H9 (cell line): Measurements from ENCODE around the gene CHCHD10. TPM values are rescaled to one million over a fixed set of nuclear protein-coding genes. Genes with fewer than 3 reads are reported as not detected.

Experiments used
- DNase-seq: peaks from one replicate; pipeline ENCODE4 v3.0.0-alpha.2; 2017
- H2AFZ ChIP-seq: one replicate; pipeline ENCODE4 v1.6.1; 2013; ENCODE audit warnings: mild to moderate bottlenecking, low read length, control low read depth, moderate library complexity
- H2AK5ac ChIP-seq: 2 replicates; pipeline ENCODE4 v1.6.1; 2013; ENCODE audit warnings: low read length, control low read depth, mixed read lengths; ENCODE audit not compliant: insufficient read length
- H2BK120ac ChIP-seq: one replicate; pipeline ENCODE4 v1.6.1; 2013; ENCODE audit warnings: low read depth, mild to moderate bottlenecking, low read length, control low read depth, inconsistent platforms; ENCODE audit not compliant: poor library complexity, severe bottlenecking
- H2BK12ac ChIP-seq: 2 replicates; pipeline ENCODE4 v1.6.1; 2013; ENCODE audit warnings: low read length, control low read depth, mixed read lengths, low read depth; ENCODE audit not compliant: insufficient read length
- H2BK15ac ChIP-seq: 2 replicates; pipeline ENCODE4 v1.6.1; 2013; ENCODE audit warnings: low read depth, low read length, control low read depth
- H2BK20ac ChIP-seq: one replicate; pipeline ENCODE4 v1.6.1; 2013; ENCODE audit warnings: low read depth, mild to moderate bottlenecking, low read length, control low read depth, inconsistent platforms; ENCODE audit not compliant: poor library complexity, severe bottlenecking
- H2BK5ac ChIP-seq: 2 replicates; pipeline ENCODE4 v1.6.1; 2013; ENCODE audit warnings: low read length, control low read depth, mixed read lengths; ENCODE audit not compliant: insufficient read length
- H3K14ac ChIP-seq: 2 replicates; pipeline ENCODE4 v1.6.1; 2013; ENCODE audit warnings: low read length, control low read depth; ENCODE audit not compliant: insufficient read depth
- H3K18ac ChIP-seq: 2 replicates; pipeline ENCODE4 v1.6.1; 2013; ENCODE audit warnings: low read depth, mild to moderate bottlenecking, mixed read lengths, low read length, control low read depth; ENCODE audit not compliant: insufficient read length
- H3K23ac ChIP-seq: 2 replicates; pipeline ENCODE4 v1.6.1; 2013; ENCODE audit warnings: low read length, control low read depth, mixed read lengths, low read depth; ENCODE audit not compliant: insufficient read length
- H3K23me2 ChIP-seq: 2 replicates; pipeline ENCODE4 v1.6.1; 2013; ENCODE audit warnings: low read depth, mild to moderate bottlenecking, mixed read lengths, low read length, control low read depth; ENCODE audit not compliant: insufficient read length, poor library complexity, severe bottlenecking
- H3K27ac ChIP-seq: 2 replicates; pipeline ENCODE4 v1.5.1; 2013; ENCODE audit warnings: low read length, control low read depth, mixed read lengths, low read depth; ENCODE audit not compliant: insufficient read length
- H3K27me3 ChIP-seq: 2 replicates; pipeline ENCODE4 v1.6.1; 2013; ENCODE audit warnings: low read length, control low read depth, inconsistent platforms; ENCODE audit not compliant: insufficient read depth
- H3K4ac ChIP-seq: 2 replicates; pipeline ENCODE4 v1.6.1; 2013; ENCODE audit warnings: low read depth, mild to moderate bottlenecking, control low read depth, inconsistent platforms, low read length, moderate library complexity
- H3K4me1 ChIP-seq: 2 replicates; pipeline ENCODE4 v1.6.1; 2013; ENCODE audit warnings: low read length, control low read depth, inconsistent platforms; ENCODE audit not compliant: insufficient read depth
- H3K4me2 ChIP-seq: 2 replicates; pipeline ENCODE4 v1.6.1; 2013; ENCODE audit warnings: low read length, control low read depth, mixed read lengths; ENCODE audit not compliant: insufficient read length, insufficient read depth
- H3K56ac ChIP-seq: 2 replicates; pipeline ENCODE4 v1.6.1; 2013; ENCODE audit warnings: low read depth, mild to moderate bottlenecking, mixed read lengths, low read length, control low read depth; ENCODE audit not compliant: insufficient read length
- H3K79me1 ChIP-seq: 2 replicates; pipeline ENCODE4 v1.6.1; 2013; ENCODE audit warnings: low read depth, mild to moderate bottlenecking, moderate library complexity, low read length, control low read depth, inconsistent platforms; ENCODE audit not compliant: insufficient read depth, poor library complexity, severe bottlenecking
- H3K79me2 ChIP-seq: 2 replicates; pipeline ENCODE4 v1.6.1; 2013; ENCODE audit warnings: low read length, control low read depth, inconsistent platforms; ENCODE audit not compliant: insufficient read depth
- H3K9ac ChIP-seq: 2 replicates; pipeline ENCODE4 v1.6.1; 2013; ENCODE audit warnings: low read length, control low read depth, mixed read lengths; ENCODE audit not compliant: insufficient read length; ENCODE audit errors: extremely low read depth
- H3K9me3 ChIP-seq: one replicate; pipeline ENCODE4 v1.6.1; 2013; ENCODE audit warnings: low read depth, low read length, inconsistent platforms; ENCODE audit not compliant: control insufficient read depth
- H3T11ph ChIP-seq: one replicate; pipeline ENCODE4 v1.6.1; 2013; ENCODE audit warnings: mild to moderate bottlenecking, low read length, control low read depth, inconsistent platforms
- H4K20me1 ChIP-seq: one replicate; pipeline ENCODE4 v1.6.1; 2013; ENCODE audit not compliant: control insufficient read depth, insufficient read length, insufficient read depth
- H4K5ac ChIP-seq: 2 replicates; pipeline ENCODE4 v1.6.1; 2013; ENCODE audit warnings: low read depth, mild to moderate bottlenecking, mixed read lengths, low read length, control low read depth; ENCODE audit not compliant: insufficient read length
- H4K8ac ChIP-seq: replicated peaks from 2 replicates; pipeline ENCODE4 v1.6.1; 2013; ENCODE audit warnings: low read length, control low read depth, mixed read lengths, low read depth; ENCODE audit not compliant: insufficient read length
- H4K91ac ChIP-seq: 2 replicates; pipeline ENCODE4 v1.6.1; 2013; ENCODE audit warnings: low read depth, mild to moderate bottlenecking, moderate library complexity, mixed read lengths, low read length, control low read depth; ENCODE audit not compliant: insufficient read length
- H3K27ac Mint-ChIP-seq, 3 experiments: 2 replicates in 2 of 3; 3 replicates in 1 of 3; pipeline ENCODE4 v1.8.0; 2020 to 2021; ENCODE audit warnings: mixed read lengths in 3 of 3, mild to moderate bottlenecking in 1 of 3, moderate library complexity in 1 of 3
- H3K27me3 Mint-ChIP-seq: 2 replicates; pipeline ENCODE4 v1.8.0; 2021; ENCODE audit warnings: low read depth, mild to moderate bottlenecking, moderate library complexity, mixed read lengths
- H3K36me3 Mint-ChIP-seq, 3 experiments: 2 replicates in 2 of 3; 3 replicates in 1 of 3; pipeline ENCODE4 v1.8.0; 2020 to 2021; ENCODE audit warnings: low read depth in 3 of 3, mixed read lengths in 3 of 3; ENCODE audit not compliant: insufficient read depth in 1 of 3
- H3K4me1 Mint-ChIP-seq, 2 experiments: 2 replicates each; pipeline ENCODE4 v1.8.0; 2020; ENCODE audit warnings: mixed read lengths in 2 of 2
- H3K4me3 Mint-ChIP-seq, 2 experiments: 2 replicates in 1 of 2; 3 replicates in 1 of 2; pipeline ENCODE4 v1.8.0; 2020 to 2021; ENCODE audit warnings: mild to moderate bottlenecking in 2 of 2, mixed read lengths in 2 of 2, moderate library complexity in 1 of 2
- H3K9me3 Mint-ChIP-seq, 2 experiments: 2 replicates in 1 of 2; 3 replicates in 1 of 2; pipeline ENCODE4 v1.8.0; 2020; ENCODE audit warnings: mild to moderate bottlenecking in 2 of 2, mixed read lengths in 2 of 2, moderate library complexity in 1 of 2
- WGBS: extraction: QIAGEN DNeasy Blood & Tissue Kit; methylation state at CpG from one replicate; pipeline ENCODE4 v1.1.7; 2013; ENCODE audit warnings: missing lambda C conversion rate, low lambda C conversion rate, mixed read lengths; ENCODE audit not compliant: insufficient read length; ENCODE audit errors: extremely low coverage; 5-methylcytosine and 5-hydroxymethylcytosine counted together
- total RNA-seq: library from RNA; stranded (reverse); gene quantifications from 2 replicates; pipeline ENCODE4 v1.2.1, GENCODE V29; 2021
- TF ChIP-seq, protein P1 (sequence below): fragments of 200-600 bp; sonication (generic); conservative IDR thresholded peaks from 3 replicates; pipeline ENCODE4 v1.8.0; 2021; ENCODE audit warnings: antibody characterized with exemption, mild to moderate bottlenecking

The CHCHD10 gene
- total RNA-seq, 1 experiment from 2014 or later = 53.7 TPM

DNA sequence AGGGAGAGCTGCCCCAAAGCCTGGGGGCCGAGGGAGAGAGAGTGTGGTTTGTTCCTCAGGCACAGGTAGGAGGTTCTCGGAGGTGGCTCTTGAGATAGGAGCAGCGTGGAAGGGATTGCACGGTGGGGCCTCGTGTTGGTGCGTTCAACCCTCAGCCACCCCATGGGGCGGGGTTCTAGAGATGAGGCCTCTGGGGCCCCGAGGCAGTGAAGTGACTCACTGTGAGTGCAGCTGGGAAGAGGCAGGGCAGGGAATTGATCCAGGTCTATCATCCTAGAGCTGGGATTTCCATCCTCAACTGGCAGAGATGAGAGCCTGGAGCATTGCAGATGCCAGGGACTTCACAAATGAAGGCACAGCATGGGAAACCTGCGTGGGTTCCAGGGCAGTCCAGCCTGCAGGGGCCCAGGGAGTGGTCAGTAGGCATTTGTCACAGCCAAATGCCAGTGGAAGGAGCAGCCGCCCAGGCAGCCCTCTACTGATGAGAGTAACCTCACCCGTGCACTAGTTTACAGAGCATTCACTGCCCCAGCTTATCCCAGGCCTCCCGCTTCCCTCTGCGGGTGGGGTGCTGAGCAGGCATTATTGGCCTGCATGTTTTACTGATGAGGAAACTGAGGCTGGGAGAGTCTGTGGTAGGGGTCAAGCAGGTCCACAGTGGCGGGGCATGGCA is 13.9 kb upstream of the CHCHD10 start:
- Histone ChIP-seq H3K79me2 (no peaks in the 10 kb centered on the region), H3K9ac (no peak overlapping the region), H2AFZ (no peak overlapping the region), H3K79me1 (no peaks in the 10 kb centered on the region), H4K91ac (no peak overlapping the region), H4K5ac (no peak overlapping the region), H3K4me1 (no peaks in the 10 kb centered on the region), H3K23ac (no peak overlapping the region), H3K23me2 (peaks cover 2% of the 10 kb centered on the region), H3K4me2 (no peak overlapping the region), H3K27ac (no peak overlapping the region), H3T11ph (no peak overlapping the region), H2BK120ac (no peak overlapping the region), H2BK5ac (no peak overlapping the region), H2BK20ac (no peak overlapping the region), H4K20me1 (no peaks in the 10 kb centered on the region), H2BK15ac (no peak overlapping the region), H3K27me3 (no peaks in the 10 kb centered on the region), H4K8ac (no peak overlapping the region), H3K4ac (no peak overlapping the region), H2BK12ac (no peak overlapping the region), H3K9me3 (no peaks in the 10 kb centered on the region), H2AK5ac (no peak overlapping the region), H3K56ac (no peak overlapping the region), H3K18ac (no peak overlapping the region), H3K14ac (no peak overlapping the region; the same call in 1 of the 2 replicates)
- H3K36me3 Mint-ChIP-seq = no peaks in the 10 kb centered on the region
- no peak for DNase-seq
- H3K4me3 Mint-ChIP-seq = no peak overlapping the region; a peak in 1 of 5 replicates
- no peaks in the 10 kb centered on the region for H3K27me3 Mint-ChIP-seq
- peaks cover 8 to 11% of the 10 kb centered on the region in 2 experiments for H3K4me1 Mint-ChIP-seq
- TF ChIP-seq, protein P1, sequence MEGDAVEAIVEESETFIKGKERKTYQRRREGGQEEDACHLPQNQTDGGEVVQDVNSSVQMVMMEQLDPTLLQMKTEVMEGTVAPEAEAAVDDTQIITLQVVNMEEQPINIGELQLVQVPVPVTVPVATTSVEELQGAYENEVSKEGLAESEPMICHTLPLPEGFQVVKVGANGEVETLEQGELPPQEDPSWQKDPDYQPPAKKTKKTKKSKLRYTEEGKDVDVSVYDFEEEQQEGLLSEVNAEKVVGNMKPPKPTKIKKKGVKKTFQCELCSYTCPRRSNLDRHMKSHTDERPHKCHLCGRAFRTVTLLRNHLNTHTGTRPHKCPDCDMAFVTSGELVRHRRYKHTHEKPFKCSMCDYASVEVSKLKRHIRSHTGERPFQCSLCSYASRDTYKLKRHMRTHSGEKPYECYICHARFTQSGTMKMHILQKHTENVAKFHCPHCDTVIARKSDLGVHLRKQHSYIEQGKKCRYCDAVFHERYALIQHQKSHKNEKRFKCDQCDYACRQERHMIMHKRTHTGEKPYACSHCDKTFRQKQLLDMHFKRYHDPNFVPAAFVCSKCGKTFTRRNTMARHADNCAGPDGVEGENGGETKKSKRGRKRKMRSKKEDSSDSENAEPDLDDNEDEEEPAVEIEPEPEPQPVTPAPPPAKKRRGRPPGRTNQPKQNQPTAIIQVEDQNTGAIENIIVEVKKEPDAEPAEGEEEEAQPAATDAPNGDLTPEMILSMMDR = no peak
- H3K27ac Mint-ChIP-seq = peak overlapping the region in 1 of 3 experiments; percentile 27; a peak in 2 of 7 replicates
- no CpG with 5 or more reads among the region's 14 CpGs for WGBS
- no peaks in the 10 kb centered on the region for H3K9me3 Mint-ChIP-seq
